Ectodermal cell (in vitro differentiated cells): ENCODE data around the gene GAN.

Experiments
- H3K27ac ChIP-seq: 2 replicates; pipeline ENCODE4 v1.7.0; 2013; ENCODE audit warnings: mild to moderate bottlenecking, low read depth, low read length; ENCODE audit not compliant: insufficient read depth, poor library complexity, severe bottlenecking
- H3K27me3 ChIP-seq: 2 replicates; pipeline ENCODE4 v1.7.0; 2013; ENCODE audit warnings: mild to moderate bottlenecking, low read length; ENCODE audit not compliant: insufficient read depth, control insufficient read depth, poor library complexity, severe bottlenecking
- H3K36me3 ChIP-seq: one replicate; pipeline ENCODE4 v1.7.0; 2013; ENCODE audit warnings: low read length; ENCODE audit not compliant: control insufficient read depth, insufficient read depth
- H3K4me1 ChIP-seq: one replicate; pipeline ENCODE4 v1.7.0; 2013; ENCODE audit warnings: low read length; ENCODE audit not compliant: control insufficient read depth, insufficient read depth
- H3K4me3 ChIP-seq: 2 replicates; pipeline ENCODE4 v1.7.0; 2013; ENCODE audit warnings: low read depth, low read length, control low read depth; ENCODE audit not compliant: insufficient read depth
- H3K9me3 ChIP-seq: 2 replicates; pipeline ENCODE4 v1.7.0; 2013; ENCODE audit warnings: mild to moderate bottlenecking, low read length, moderate library complexity; ENCODE audit not compliant: control insufficient read depth
- WGBS, 2 experiments: methylation state at CpG; one replicate each; pipeline ENCODE4 v1.1.7; 2013; ENCODE audit warnings: missing lambda C conversion rate in 2 of 2; 5-methylcytosine and 5-hydroxymethylcytosine counted together

Gene GAN

GRCh38 chr16:81408409-81408950 is 93.7 kb downstream of the GAN start:
- H3K4me1 ChIP-seq, result no peaks in the 10 kb centered on the region
- H3K27ac ChIP-seq, result no peak overlapping the region
- WGBS, 2 experiments, result 89 to 92% methylated on average over 9 of the region's 9 CpGs

GRCh38 chr16:81409016-81409556 is 94.3 kb downstream of the GAN start:
- Histone ChIP-seq H3K27ac (no peak overlapping the region), H3K4me1 (peaks cover 2% of the 10 kb centered on the region), H3K9me3 (no peaks in the 10 kb centered on the region), H3K27me3 (peaks cover 5% of the 10 kb centered on the region), H3K4me3 (no peak overlapping the region), H3K36me3 (no peaks in the 10 kb centered on the region)
- 90 to 93% methylated on average over 13 of the region's 13 CpGs for WGBS, 2 experiments

More at GRCh38 chr16:81408409-81408950, 93.7 kb downstream of the GAN start:
- Histone ChIP-seq H3K4me3 (no peak overlapping the region), H3K27me3 (peaks cover 11% of the 10 kb centered on the region), H3K36me3 (no peaks in the 10 kb centered on the region), H3K9me3 (no peaks in the 10 kb centered on the region)

GRCh38 chr16:81410643-81411293 is 96.0 kb downstream of the GAN start:
- 50 to 59% methylated on average over 9 to 10 of the region's 10 CpGs for WGBS, 2 experiments
- Histone ChIP-seq H3K4me1 (peaks cover 9% of the 10 kb centered on the region), H3K36me3 (no peaks in the 10 kb centered on the region), H3K9me3 (no peaks in the 10 kb centered on the region), H3K4me3 (no peak overlapping the region), H3K27me3 (no peaks in the 10 kb centered on the region), H3K27ac (no peak overlapping the region)

GRCh38 chr16:81413245-81413990 is 98.7 kb downstream of the GAN start:
- Histone ChIP-seq H3K27ac (no peak overlapping the region), H3K4me3 (no peak overlapping the region), H3K27me3 (no peaks in the 10 kb centered on the region), H3K4me1 (peaks cover 9% of the 10 kb centered on the region), H3K36me3 (no peaks in the 10 kb centered on the region), H3K9me3 (no peaks in the 10 kb centered on the region)
- WGBS, 2 experiments, result 92% methylated on average over 11 of the region's 11 CpGs

GRCh38 chr16:81415751-81416150 is 101.0 kb downstream of the GAN start:
- Histone ChIP-seq H3K27ac (no peak overlapping the region), H3K4me1 (peaks cover 9% of the 10 kb centered on the region), H3K27me3 (no peaks in the 10 kb centered on the region), H3K4me3 (no peak overlapping the region), H3K9me3 (no peaks in the 10 kb centered on the region), H3K36me3 (no peaks in the 10 kb centered on the region)
- WGBS, 2 experiments, result 11 to 15% methylated on average over 11 of the region's 11 CpGs

GRCh38 chr16:81416749-81417148 is 102.0 kb downstream of the GAN start:
- Histone ChIP-seq H3K27ac (no peak overlapping the region), H3K4me3 (no peak overlapping the region), H3K36me3 (no peaks in the 10 kb centered on the region), H3K9me3 (no peaks in the 10 kb centered on the region), H3K27me3 (no peaks in the 10 kb centered on the region), H3K4me1 (peaks cover 9% of the 10 kb centered on the region)
- 86 to 88% methylated on average over 8 of the region's 8 CpGs for WGBS, 2 experiments

- no peaks in the 10 kb centered on the region for H3K36me3 ChIP-seq
- H3K27ac ChIP-seq, result no peak overlapping the region
- WGBS, 2 experiments, result 84 to 87% methylated on average over 5 of the region's 5 CpGs
- no peaks in the 10 kb centered on the region for H3K27me3 ChIP-seq
- H3K9me3 ChIP-seq, result no peaks in the 10 kb centered on the region
- H3K4me3 ChIP-seq, result no peak overlapping the region
- H3K4me1 ChIP-seq, result peaks cover 9% of the 10 kb centered on the region
Measured at GRCh38 chr16:81417210-81417609, 102.4 kb downstream of the GAN start.

GRCh38 chr16:81419806-81420205 is 105.0 kb downstream of the GAN start:
- WGBS, 2 experiments, result 90 to 93% methylated on average over 9 of the region's 9 CpGs
- Histone ChIP-seq H3K36me3 (no peaks in the 10 kb centered on the region), H3K27me3 (no peaks in the 10 kb centered on the region), H3K27ac (no peak overlapping the region), H3K4me3 (no peak overlapping the region), H3K9me3 (no peaks in the 10 kb centered on the region), H3K4me1 (peaks cover under 1% of the 10 kb centered on the region)

GRCh38 chr16:81421126-81421525 is 106.4 kb downstream of the GAN start:
- WGBS, 2 experiments, result 93 to 95% methylated on average over 2 of the region's 2 CpGs
- no peak overlapping the region for H3K27ac ChIP-seq
- no peak overlapping the region for H3K4me3 ChIP-seq
- H3K36me3 ChIP-seq, result no peaks in the 10 kb centered on the region
- H3K9me3 ChIP-seq, result no peaks in the 10 kb centered on the region
- no peaks in the 10 kb centered on the region for H3K4me1 ChIP-seq
- H3K27me3 ChIP-seq, result no peaks in the 10 kb centered on the region

- H3K9me3 ChIP-seq, result no peaks in the 10 kb centered on the region
- H3K27me3 ChIP-seq, result no peaks in the 10 kb centered on the region
- H3K4me1 ChIP-seq, result no peaks in the 10 kb centered on the region
- no peaks in the 10 kb centered on the region for H3K36me3 ChIP-seq
- no peak overlapping the region for H3K4me3 ChIP-seq
- 92 to 95% methylated on average over 10 to 11 of the region's 11 CpGs for WGBS, 2 experiments
- no peak overlapping the region for H3K27ac ChIP-seq
Measured at GRCh38 chr16:81421536-81421935, 106.8 kb downstream of the GAN start.
